PC-3 (cell line): ENCODE results near the gene ZFTA.

ENCODE experiments used
- CTCF ChIP-seq: fragments of 300-600 bp; sonication (generic); conservative IDR thresholded peaks from 2 replicates; pipeline ENCODE4 v1.5.1; 2017; ENCODE audit warnings: antibody characterized with exemption, low read depth, mild to moderate bottlenecking, low read length
- EZH2 ChIP-seq: fragments of 300-600 bp; sonication (generic); IDR thresholded peaks from one replicate; pipeline ENCODE4 v1.6.1; 2017; ENCODE audit warnings: antibody characterized with exemption, mild to moderate bottlenecking, low read length; ENCODE audit not compliant: unreplicated experiment
- EZH2phosphoT487 ChIP-seq: fragments of 300-600 bp; sonication (generic); IDR thresholded peaks from 2 replicates; pipeline ENCODE4 v1.6.1; 2018; ENCODE audit warnings: mild to moderate bottlenecking, antibody characterized with exemption, low read length, borderline replicate concordance

GRCh38 chr11:63769042-63769713 lies 603 bp upstream of the ZFTA start:
- TF ChIP-seq CTCF, result no peak
- no peak for TF ChIP-seq EZH2phosphoT487
- TF ChIP-seq EZH2, result no peak
